Ramos (cell line): ENCODE measurements around the gene ALKBH4.

ENCODE experiments used
- in situ Hi-C: fragments of 300-500 bp; cut with MboI; formaldehyde crosslinking; loops from one replicate; pipeline ENCODE4 v1.14.3; 2022; ENCODE audit warnings: low sequenced_read_pairs; ENCODE audit not compliant: unreplicated experiment

Gene ALKBH4

GRCh38 chr7:102409340-102409739, 55.3 kb downstream of the ALKBH4 start:
- in situ Hi-C loops = loop anchor here (5.0 kb wide), 1 partner anchor 38 kb away; no protein-coding TSS in a partner anchor

GRCh38 chr7:102408530-102408929, 56.1 kb downstream of the ALKBH4 start:
- in situ Hi-C loops = loop anchor here (5.0 kb wide), 1 partner anchor 39 kb away; no protein-coding TSS in a partner anchor

- in situ Hi-C loops = loop anchor here (5.0 kb wide), 1 partner anchor 39 kb away; no protein-coding TSS in a partner anchor
Measured at GRCh38 chr7:102407910-102408309, 56.8 kb downstream of the ALKBH4 start.
